ENCODE results near the gene ABLIM3.

ABLIM3 gene

DNA sequence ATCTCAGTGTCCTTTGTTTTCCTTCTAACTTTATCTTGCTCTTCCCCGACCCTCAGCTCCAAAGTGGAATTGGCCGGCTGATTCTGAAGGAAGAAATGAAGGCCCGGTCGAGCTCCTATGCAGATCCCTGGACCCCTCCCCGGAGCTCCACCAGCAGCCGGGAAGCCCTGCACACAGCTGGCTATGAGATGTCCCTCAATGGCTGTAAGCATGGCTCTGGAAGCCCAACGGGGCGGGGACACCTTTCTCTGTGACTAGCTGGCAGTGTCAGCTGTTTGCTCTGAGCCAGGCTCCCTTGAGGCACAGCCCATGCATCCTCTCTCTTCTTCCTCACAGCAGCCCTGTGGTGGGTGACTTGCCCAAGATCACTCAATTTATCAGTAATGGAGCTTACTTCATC lies 106.4 kb downstream of the ABLIM3 start:
- no peak overlapping the region for H3K4me3 ChIP-seq (ENCODE audit: low read depth, low read length)
- TF ChIP-seq, protein P1, sequence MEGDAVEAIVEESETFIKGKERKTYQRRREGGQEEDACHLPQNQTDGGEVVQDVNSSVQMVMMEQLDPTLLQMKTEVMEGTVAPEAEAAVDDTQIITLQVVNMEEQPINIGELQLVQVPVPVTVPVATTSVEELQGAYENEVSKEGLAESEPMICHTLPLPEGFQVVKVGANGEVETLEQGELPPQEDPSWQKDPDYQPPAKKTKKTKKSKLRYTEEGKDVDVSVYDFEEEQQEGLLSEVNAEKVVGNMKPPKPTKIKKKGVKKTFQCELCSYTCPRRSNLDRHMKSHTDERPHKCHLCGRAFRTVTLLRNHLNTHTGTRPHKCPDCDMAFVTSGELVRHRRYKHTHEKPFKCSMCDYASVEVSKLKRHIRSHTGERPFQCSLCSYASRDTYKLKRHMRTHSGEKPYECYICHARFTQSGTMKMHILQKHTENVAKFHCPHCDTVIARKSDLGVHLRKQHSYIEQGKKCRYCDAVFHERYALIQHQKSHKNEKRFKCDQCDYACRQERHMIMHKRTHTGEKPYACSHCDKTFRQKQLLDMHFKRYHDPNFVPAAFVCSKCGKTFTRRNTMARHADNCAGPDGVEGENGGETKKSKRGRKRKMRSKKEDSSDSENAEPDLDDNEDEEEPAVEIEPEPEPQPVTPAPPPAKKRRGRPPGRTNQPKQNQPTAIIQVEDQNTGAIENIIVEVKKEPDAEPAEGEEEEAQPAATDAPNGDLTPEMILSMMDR (IDR thresholded peaks at IDR 0.05; ENCODE audit: low read depth, low read length, missing control alignments), result no peak
- DNase-seq (ENCODE audit: low read depth), result no peak

DNA sequence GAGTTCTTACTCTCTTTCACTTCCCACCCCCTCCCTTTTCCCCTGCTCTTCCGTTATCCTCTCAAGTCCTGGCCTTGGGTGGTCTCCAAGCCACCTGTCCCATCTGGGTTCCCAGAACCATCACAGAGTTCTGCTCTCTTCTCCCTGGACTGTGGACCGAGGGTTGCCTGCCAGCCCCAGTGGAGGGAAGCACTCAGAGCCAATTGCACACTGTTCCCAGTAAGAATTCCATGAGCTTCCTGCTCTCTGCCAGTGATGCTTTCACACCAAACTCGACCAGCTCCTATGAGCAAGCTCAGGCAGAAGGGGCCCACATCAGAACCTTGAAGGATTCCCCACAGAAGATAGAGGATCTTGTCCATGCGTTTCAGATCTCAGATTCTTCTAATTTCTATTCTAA lies 110.3 kb downstream of the ABLIM3 start:
- no peak overlapping the region for H3K4me3 ChIP-seq (ENCODE audit: low read depth, low read length)
- DNase-seq (ENCODE audit: low read depth), result no peak
- TF ChIP-seq, protein P1 (IDR thresholded peaks at IDR 0.05; ENCODE audit: low read depth, low read length, missing control alignments), result no peak

DNA sequence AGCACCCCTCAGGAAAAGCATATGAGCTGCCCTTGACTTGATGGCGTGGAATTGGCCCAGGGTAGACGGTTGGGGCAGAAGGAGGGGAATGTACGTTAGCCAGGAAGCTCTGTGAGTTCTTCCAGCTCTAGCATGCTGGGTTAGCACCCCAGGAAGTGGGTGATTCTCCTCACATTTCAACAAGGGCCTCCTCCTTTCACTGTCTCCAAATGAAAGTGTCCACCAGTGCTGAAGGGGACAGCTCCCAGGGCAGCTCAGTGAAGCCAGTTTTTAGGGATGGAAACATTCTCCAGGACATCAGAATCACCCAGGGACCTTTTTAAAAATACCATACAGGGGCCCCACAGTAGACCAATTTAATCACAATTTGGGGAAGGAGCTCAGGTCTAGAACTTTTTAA lies 113.2 kb downstream of the ABLIM3 start:
- TF ChIP-seq, protein P1 (IDR thresholded peaks at IDR 0.05; ENCODE audit: low read depth, low read length, missing control alignments), result no peak
- no peak for DNase-seq (ENCODE audit: low read depth)

DNA sequence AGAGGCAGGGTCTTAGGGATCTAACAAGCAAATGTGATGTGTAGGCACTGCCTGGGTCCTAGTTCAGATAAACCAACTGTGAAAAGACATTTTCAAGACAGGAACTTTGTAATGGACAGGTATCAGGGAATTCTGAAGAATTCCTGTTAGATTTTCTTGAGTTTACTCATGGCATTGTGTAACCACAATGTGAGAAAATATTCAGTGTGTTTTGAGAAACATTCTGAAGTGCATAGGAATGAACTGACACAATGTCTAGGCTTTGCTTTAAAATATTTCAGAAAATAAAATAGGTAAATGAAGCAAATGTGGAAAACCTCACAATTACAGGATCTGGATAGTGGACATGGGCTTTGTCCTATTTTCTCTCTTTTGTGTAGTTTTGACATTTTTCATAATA lies 115.2 kb downstream of the ABLIM3 start:
- TF ChIP-seq, protein P1 (IDR thresholded peaks at IDR 0.05; ENCODE audit: low read depth, low read length, missing control alignments), result no peak

More for the DNA sequence above, 113.2 kb downstream of the ABLIM3 start:
- H3K4me3 ChIP-seq (ENCODE audit: low read depth, low read length), result no peak overlapping the region

DNA sequence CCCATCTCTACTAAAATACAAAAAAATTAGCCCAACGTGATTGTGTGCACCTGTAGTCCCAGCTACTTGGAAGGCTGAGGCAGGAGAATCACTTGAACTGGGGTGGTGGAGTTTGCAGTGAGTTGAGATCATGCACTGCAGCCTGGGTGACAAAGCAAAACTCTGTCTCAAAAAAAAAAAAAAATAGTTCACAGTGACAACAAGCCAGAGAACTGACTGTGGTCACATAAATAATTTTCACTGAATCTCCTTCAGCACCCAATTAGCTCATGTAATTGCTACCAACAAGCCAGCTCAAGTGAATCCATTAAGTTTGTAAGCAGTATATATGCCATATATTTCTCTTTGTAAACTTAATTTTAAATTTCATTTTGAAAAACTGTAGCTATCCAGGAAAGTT lies 115.8 kb downstream of the ABLIM3 start:
- TF ChIP-seq, protein P1 (IDR thresholded peaks at IDR 0.05; ENCODE audit: low read depth, low read length, missing control alignments), result no peak
- no peak overlapping the region for H3K4me3 ChIP-seq (ENCODE audit: low read depth, low read length)

More for the DNA sequence above, 115.2 kb downstream of the ABLIM3 start:
- no peak overlapping the region for H3K4me3 ChIP-seq (ENCODE audit: low read depth, low read length)
- no peak for DNase-seq (ENCODE audit: low read depth)

DNA sequence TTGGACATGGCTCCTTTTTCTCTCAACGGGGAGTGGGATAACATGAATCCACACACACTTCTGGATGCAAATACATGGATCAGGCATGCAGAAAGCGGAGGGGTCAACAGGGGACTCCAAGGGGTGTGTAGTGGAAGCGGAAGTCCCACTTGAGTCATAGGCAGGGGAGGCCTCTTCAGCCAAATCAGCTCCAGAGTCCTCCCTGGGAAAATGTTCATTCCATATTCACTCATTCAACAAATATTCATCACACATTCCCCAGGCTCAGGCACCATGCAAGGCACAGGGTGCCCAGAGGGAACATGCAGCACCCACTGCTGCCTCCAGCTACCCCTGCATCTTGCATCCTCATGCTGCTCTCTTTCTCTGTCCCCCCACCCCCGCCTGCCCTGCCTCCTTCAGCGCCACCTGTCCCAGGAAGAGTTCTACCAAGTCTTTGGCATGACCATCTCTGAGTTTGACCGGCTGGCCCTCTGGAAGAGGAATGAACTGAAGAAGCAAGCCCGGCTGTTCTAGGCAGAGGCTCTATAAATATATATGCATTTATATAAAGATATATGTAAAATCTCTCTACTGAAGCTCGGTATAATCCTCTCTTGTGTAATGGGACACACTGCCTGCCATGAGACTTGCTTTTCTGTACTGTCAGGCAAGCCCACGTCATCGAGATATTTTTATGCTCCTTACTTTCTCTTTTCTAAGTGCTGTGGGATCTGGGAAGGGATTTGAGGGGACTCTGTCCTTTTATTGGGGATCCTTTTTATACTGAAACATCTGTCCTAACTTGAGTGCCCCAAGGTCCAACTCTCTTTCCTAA lies 116.8 kb downstream of the ABLIM3 start:
- DNase-seq (ENCODE audit: low read depth), result no peak
- no peak overlapping the region for H3K4me3 ChIP-seq (ENCODE audit: low read depth, low read length)
- TF ChIP-seq, protein P1 (IDR thresholded peaks at IDR 0.05; ENCODE audit: low read depth, low read length, missing control alignments), result no peak

More for the DNA sequence above, 115.8 kb downstream of the ABLIM3 start:
- no peak for DNase-seq (ENCODE audit: low read depth)

DNA sequence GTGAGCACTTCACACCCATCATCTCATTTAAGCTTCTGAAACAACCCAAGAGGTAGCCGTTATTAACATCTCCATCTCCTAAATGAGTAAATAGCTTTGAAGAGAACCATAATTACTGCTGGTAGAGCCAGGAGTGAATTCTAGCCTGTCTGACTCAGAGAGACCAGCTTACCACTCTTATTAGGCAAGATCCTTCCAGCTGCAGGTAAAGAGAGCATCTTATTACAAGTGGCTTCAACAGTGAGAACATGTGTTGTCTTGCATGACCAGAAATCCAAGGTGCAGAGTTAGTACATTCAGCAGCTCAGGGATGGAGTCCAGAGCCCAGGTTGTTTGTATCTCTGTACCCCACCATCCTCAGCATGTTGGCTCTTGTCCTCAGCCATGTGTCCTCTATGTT lies 119.5 kb downstream of the ABLIM3 start:
- TF ChIP-seq, protein P1 (IDR thresholded peaks at IDR 0.05; ENCODE audit: low read depth, low read length, missing control alignments), result no peak
- DNase-seq (ENCODE audit: low read depth), result no peak
- H3K4me3 ChIP-seq (ENCODE audit: low read depth, low read length), result no peak overlapping the region
